Osteoblast (primary cell): ENCODE data around the gene GALNT2. TPM values are rescaled to one million over a fixed set of nuclear protein-coding genes. Genes with fewer than 3 reads are reported as not detected.

Source experiments
- DNase-seq: peaks from one replicate; pipeline ENCODE4 v3.0.0; 2011; ENCODE audit warnings: low spot score, mixed read lengths; ENCODE audit not compliant: insufficient read length; ENCODE audit errors: missing footprints
- H2AFZ ChIP-seq: 2 replicates; pipeline ENCODE4 v1.6.0; 2011; ENCODE audit warnings: mild to moderate bottlenecking, low read length
- H3K27ac ChIP-seq: 2 replicates; pipeline ENCODE4 v1.5.1; 2011; ENCODE audit warnings: mild to moderate bottlenecking, low read depth, low read length, moderate library complexity
- H3K27me3 ChIP-seq: 2 replicates; pipeline ENCODE4 v1.6.0; 2012; ENCODE audit warnings: mild to moderate bottlenecking, control low read depth, inconsistent platforms, low read length, moderate library complexity; ENCODE audit not compliant: insufficient read depth
- H3K36me3 ChIP-seq: 2 replicates; pipeline ENCODE4 v1.5.1; 2011; ENCODE audit warnings: mild to moderate bottlenecking, low read length, control low read depth, moderate library complexity; ENCODE audit not compliant: insufficient read depth
- H3K4me1 ChIP-seq: 2 replicates; pipeline ENCODE4 v1.5.1; 2011; ENCODE audit warnings: mild to moderate bottlenecking, low read length, control low read depth, moderate library complexity; ENCODE audit not compliant: insufficient read depth
- H3K4me2 ChIP-seq: 2 replicates; pipeline ENCODE4 v1.6.0; 2011; ENCODE audit warnings: mild to moderate bottlenecking, low read length; ENCODE audit not compliant: insufficient read depth
- H3K4me3 ChIP-seq: fragments of 200-600 bp; sonication (generic); 3 replicates; pipeline ENCODE4 v1.5.1; 2012; ENCODE audit warnings: mild to moderate bottlenecking, low read length, inconsistent platforms; ENCODE audit not compliant: insufficient read depth
- H3K79me2 ChIP-seq: 2 replicates; pipeline ENCODE4 v1.6.0; 2012; ENCODE audit warnings: mild to moderate bottlenecking, low read length, control low read depth, inconsistent platforms; ENCODE audit not compliant: insufficient read depth
- H3K9me3 ChIP-seq: 2 replicates; pipeline ENCODE4 v1.5.1; 2011; ENCODE audit warnings: low read depth, low read length, control low read depth
- H4K20me1 ChIP-seq: 2 replicates; pipeline ENCODE4 v1.6.0; 2012; ENCODE audit warnings: mild to moderate bottlenecking, low read length, control low read depth; ENCODE audit not compliant: insufficient read depth
- total RNA-seq: library from RNA; depleted of rRNA; stranded (reverse); fragments of >200 nt; gene quantifications from 2 replicates; pipeline ENCODE4 v1.2.3, GENCODE V29; 2012
- TF ChIP-seq, protein P1 (sequence below): IDR thresholded peaks from 2 replicates; pipeline ENCODE4 v1.5.1; 2011; ENCODE audit warnings: mild to moderate bottlenecking, low read depth, low read length, moderate library complexity; ENCODE audit errors: extremely low read depth

GALNT2 gene
- total RNA-seq, 1 donor: 83.2 TPM

- H4K20me1 ChIP-seq: peaks cover 29% of the 10 kb centered on the region
- no peak overlapping the region for H3K4me3 ChIP-seq
- peaks cover 80% of the 10 kb centered on the region for H3K79me2 ChIP-seq
- peaks cover 48% of the 10 kb centered on the region for H3K4me1 ChIP-seq
- peaks cover 5% of the 10 kb centered on the region for H3K36me3 ChIP-seq
- no peaks in the 10 kb centered on the region for H3K27me3 ChIP-seq
- H3K4me2 ChIP-seq: no peak overlapping the region
- H3K9me3 ChIP-seq: no peaks in the 10 kb centered on the region
- no peak for DNase-seq
- H2AFZ ChIP-seq: no peak overlapping the region
- TF ChIP-seq, protein P1, sequence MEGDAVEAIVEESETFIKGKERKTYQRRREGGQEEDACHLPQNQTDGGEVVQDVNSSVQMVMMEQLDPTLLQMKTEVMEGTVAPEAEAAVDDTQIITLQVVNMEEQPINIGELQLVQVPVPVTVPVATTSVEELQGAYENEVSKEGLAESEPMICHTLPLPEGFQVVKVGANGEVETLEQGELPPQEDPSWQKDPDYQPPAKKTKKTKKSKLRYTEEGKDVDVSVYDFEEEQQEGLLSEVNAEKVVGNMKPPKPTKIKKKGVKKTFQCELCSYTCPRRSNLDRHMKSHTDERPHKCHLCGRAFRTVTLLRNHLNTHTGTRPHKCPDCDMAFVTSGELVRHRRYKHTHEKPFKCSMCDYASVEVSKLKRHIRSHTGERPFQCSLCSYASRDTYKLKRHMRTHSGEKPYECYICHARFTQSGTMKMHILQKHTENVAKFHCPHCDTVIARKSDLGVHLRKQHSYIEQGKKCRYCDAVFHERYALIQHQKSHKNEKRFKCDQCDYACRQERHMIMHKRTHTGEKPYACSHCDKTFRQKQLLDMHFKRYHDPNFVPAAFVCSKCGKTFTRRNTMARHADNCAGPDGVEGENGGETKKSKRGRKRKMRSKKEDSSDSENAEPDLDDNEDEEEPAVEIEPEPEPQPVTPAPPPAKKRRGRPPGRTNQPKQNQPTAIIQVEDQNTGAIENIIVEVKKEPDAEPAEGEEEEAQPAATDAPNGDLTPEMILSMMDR: no peak
- H3K27ac ChIP-seq: peak overlapping the region; percentile 11
Measured at GRCh38 chr1:230102046-230102445, 35.0 kb downstream of the GALNT2 start.

DNA sequence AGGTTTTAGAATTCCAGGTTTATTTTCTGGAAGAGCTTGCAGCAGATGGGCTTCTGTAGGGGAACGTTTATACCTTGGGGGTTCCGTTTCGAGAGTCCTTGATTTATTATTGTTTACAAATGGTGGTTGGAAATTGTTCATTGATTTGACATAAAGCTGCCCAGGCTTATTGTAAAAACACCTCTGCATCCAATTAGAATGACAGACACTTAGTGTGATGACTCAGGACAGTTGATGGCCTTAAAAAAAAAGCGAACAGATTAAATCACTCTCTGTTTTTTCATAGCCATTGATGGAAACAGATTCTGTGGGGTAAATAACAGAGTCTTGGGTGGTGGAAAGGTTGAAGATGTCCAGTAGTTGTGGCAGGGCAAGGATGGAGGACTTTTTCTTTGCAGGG is 35.4 kb downstream of the GALNT2 start:
- Histone ChIP-seq H3K4me3 (no peak overlapping the region), H3K36me3 (peaks cover 1% of the 10 kb centered on the region), H3K4me2 (peak overlapping the region; percentile 2), H3K79me2 (peaks cover 80% of the 10 kb centered on the region), H3K4me1 (peaks cover 48% of the 10 kb centered on the region), H3K27ac (peak overlapping the region; percentile 94), H3K27me3 (no peaks in the 10 kb centered on the region), H4K20me1 (peaks cover 26% of the 10 kb centered on the region), H2AFZ (no peak overlapping the region), H3K9me3 (no peaks in the 10 kb centered on the region)
- DNase-seq: no peak
- TF ChIP-seq, protein P1: no peak

- Histone ChIP-seq H3K4me1 (peaks cover 51% of the 10 kb centered on the region), H3K79me2 (peaks cover 80% of the 10 kb centered on the region), H3K4me2 (peak overlapping the region; percentile 82), H3K36me3 (peaks cover 2% of the 10 kb centered on the region), H4K20me1 (peaks cover 35% of the 10 kb centered on the region), H2AFZ (no peak overlapping the region), H3K9me3 (no peaks in the 10 kb centered on the region), H3K27me3 (no peaks in the 10 kb centered on the region), H3K27ac (peak overlapping the region; percentile 94), H3K4me3 (peak overlapping the region; percentile 7)
- TF ChIP-seq, protein P1: no peak
- DNase-seq: peak; percentile 62
Measured at GRCh38 chr1:230103306-230104173, 36.5 kb downstream of the GALNT2 start.
